Prostate gland (tissue), 2 donors: ENCODE results near the gene SYNCRIP.

Experiments used
- POLR2AphosphoS5 ChIP-seq: sonication (generic); formaldehyde crosslinking; IDR thresholded peaks from one replicate; pipeline ENCODE4 v1.6.1; 2017; ENCODE audit warnings: antibody characterized with exemption
- TF ChIP-seq, protein P1 (sequence below), 4 experiments: fragments of 200-600 bp in 2 of 4; fragments of 450-650 bp in 2 of 4; sonication (generic) in 2 of 4; IDR thresholded peaks; 1 replicate in 3 of 4; 2 replicates in 1 of 4; pipeline ENCODE4 v1.5.1; 2016 to 2019; ENCODE audit warnings: antibody characterized with exemption in 4 of 4, mild to moderate bottlenecking in 2 of 4, moderate library complexity in 2 of 4

DNA sequence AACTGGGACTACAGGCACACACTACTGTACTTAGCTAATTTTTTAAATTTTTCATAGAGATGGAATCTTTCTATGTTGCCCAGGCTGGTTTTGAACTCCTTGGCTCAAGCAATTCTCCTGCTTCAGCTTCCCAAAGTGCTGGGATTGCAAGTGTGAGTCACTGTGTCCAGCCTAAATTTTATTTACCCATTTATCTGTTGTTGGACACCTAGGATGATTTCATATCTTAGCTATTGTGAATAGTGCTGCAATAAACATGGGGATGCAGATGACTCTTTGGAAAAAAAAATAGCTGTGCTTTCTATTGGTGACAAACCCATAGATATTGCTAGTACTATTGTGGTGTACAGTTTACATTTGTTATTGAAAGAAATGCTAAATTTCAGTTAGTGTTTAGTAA is 19.6 kb upstream of the SYNCRIP start:
- TF ChIP-seq, protein P1, sequence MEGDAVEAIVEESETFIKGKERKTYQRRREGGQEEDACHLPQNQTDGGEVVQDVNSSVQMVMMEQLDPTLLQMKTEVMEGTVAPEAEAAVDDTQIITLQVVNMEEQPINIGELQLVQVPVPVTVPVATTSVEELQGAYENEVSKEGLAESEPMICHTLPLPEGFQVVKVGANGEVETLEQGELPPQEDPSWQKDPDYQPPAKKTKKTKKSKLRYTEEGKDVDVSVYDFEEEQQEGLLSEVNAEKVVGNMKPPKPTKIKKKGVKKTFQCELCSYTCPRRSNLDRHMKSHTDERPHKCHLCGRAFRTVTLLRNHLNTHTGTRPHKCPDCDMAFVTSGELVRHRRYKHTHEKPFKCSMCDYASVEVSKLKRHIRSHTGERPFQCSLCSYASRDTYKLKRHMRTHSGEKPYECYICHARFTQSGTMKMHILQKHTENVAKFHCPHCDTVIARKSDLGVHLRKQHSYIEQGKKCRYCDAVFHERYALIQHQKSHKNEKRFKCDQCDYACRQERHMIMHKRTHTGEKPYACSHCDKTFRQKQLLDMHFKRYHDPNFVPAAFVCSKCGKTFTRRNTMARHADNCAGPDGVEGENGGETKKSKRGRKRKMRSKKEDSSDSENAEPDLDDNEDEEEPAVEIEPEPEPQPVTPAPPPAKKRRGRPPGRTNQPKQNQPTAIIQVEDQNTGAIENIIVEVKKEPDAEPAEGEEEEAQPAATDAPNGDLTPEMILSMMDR (IDR thresholded peaks at IDR 0.05) = no peak
- TF ChIP-seq POLR2AphosphoS5 = no peak
